ENCODE data around the gene DNASE2.

- TF ChIP-seq POLR2AphosphoS5 (IDR thresholded peaks at IDR 0.05; ENCODE audit: low read depth, low read length) (no peak), SIN3A (IDR thresholded peaks at IDR 0.05; ENCODE audit: borderline replicate concordance, insufficient read depth, low read length) (no peak)
Measured at GRCh38 chr19:12868540-12869112, 12.6 kb downstream of the DNASE2 start.

Data from PFSK-1 (cell line).